GM12874 (cell line): ENCODE results near the gene MKI67.

Experiments
- CTCF ChIP-seq: IDR thresholded peaks from 2 replicates; pipeline ENCODE4 v1.5.1; 2011; ENCODE audit warnings: low read depth, mild to moderate bottlenecking, control low read depth, low read length, moderate library complexity; ENCODE audit not compliant: insufficient read depth

MKI67 gene

GRCh38 chr10:128147064-128147463, 20.8 kb upstream of the MKI67 start:
- no peak for TF ChIP-seq CTCF

- TF ChIP-seq CTCF = no peak
Observed at GRCh38 chr10:128144547-128144946, 18.3 kb upstream of the MKI67 start.

GRCh38 chr10:128143531-128143930, 17.3 kb upstream of the MKI67 start:
- TF ChIP-seq CTCF = no peak

- TF ChIP-seq CTCF = no peak
Observed at GRCh38 chr10:128140425-128140824, 14.2 kb upstream of the MKI67 start.

GRCh38 chr10:128137877-128138276, 11.7 kb upstream of the MKI67 start:
- TF ChIP-seq CTCF = no peak

GRCh38 chr10:128130051-128130450, 3.8 kb upstream of the MKI67 start:
- no peak for TF ChIP-seq CTCF

- no peak for TF ChIP-seq CTCF
Observed at GRCh38 chr10:128128582-128128981, 2.4 kb upstream of the MKI67 start.
